ENCODE measurements around the gene SOX5.
"Not testable (repeated sequence)": the region's sequence is repeated elsewhere in the genome, so short reads cannot be mapped to it uniquely, and the experiment has no call there.

- TF ChIP-seq CTCF (IDR thresholded peaks at IDR 0.05; ENCODE audit: low read length); EZH2 (optimal IDR thresholded peaks at IDR 0.05; ENCODE audit: low read depth, low read length): not testable (repeated sequence)
Measured at GRCh38 chr12:23710361-23710760, 239.1 kb downstream of the SOX5 start.

All from MM.1S (cell line).